ENCODE measurements around the gene HAPLN3.

The HAPLN3 gene

GRCh38 chr15:88909956-88910831 lies 14.8 kb upstream of the HAPLN3 start:
- DNase-seq: no peak

GRCh38 chr15:88908697-88909621 lies 13.6 kb upstream of the HAPLN3 start:
- DNase-seq: no peak

- DNase-seq: no peak
Measured at GRCh38 chr15:88908123-88908522, 12.8 kb upstream of the HAPLN3 start.

GRCh38 chr15:88907111-88907510 lies 11.8 kb upstream of the HAPLN3 start:
- DNase-seq: no peak

GRCh38 chr15:88906551-88906950 lies 11.2 kb upstream of the HAPLN3 start:
- DNase-seq: no peak

GRCh38 chr15:88906130-88906529 lies 10.8 kb upstream of the HAPLN3 start:
- DNase-seq: no peak

- DNase-seq: no peak
Measured at GRCh38 chr15:88905576-88905975, 10.2 kb upstream of the HAPLN3 start.

GRCh38 chr15:88904624-88905327 lies 9.4 kb upstream of the HAPLN3 start:
- DNase-seq: peak; percentile 98

- no peak for DNase-seq
Measured at GRCh38 chr15:88904257-88904623, 8.9 kb upstream of the HAPLN3 start.

- no peak for DNase-seq
Measured at GRCh38 chr15:88902846-88903245, 7.5 kb upstream of the HAPLN3 start.

- DNase-seq: no peak
Measured at GRCh38 chr15:88902221-88902835, 7.0 kb upstream of the HAPLN3 start.

- DNase-seq: no peak
Measured at GRCh38 chr15:88901508-88902220, 6.3 kb upstream of the HAPLN3 start.

GRCh38 chr15:88900982-88901418 lies 5.7 kb upstream of the HAPLN3 start:
- DNase-seq: no peak

GRCh38 chr15:88900309-88900981 lies 5.1 kb upstream of the HAPLN3 start:
- DNase-seq: no peak

GRCh38 chr15:88899251-88899650 lies 3.9 kb upstream of the HAPLN3 start:
- no peak for DNase-seq

GRCh38 chr15:88898736-88899135 lies 3.4 kb upstream of the HAPLN3 start:
- no peak for DNase-seq

GRCh38 chr15:88897456-88898194 lies 2.3 kb upstream of the HAPLN3 start:
- DNase-seq: peak; percentile 85

- no peak for DNase-seq
Measured at GRCh38 chr15:88897142-88897455, 1.8 kb upstream of the HAPLN3 start.

- no peak for DNase-seq
Measured at GRCh38 chr15:88896333-88897033, 1.1 kb upstream of the HAPLN3 start.

- DNase-seq: peak; percentile 81
Measured at GRCh38 chr15:88894348-88894818, 961 bp downstream of the HAPLN3 start.
